Sciatic nerve (tissue), 2 donors: ENCODE measurements around the gene NEDD9. TPM values are rescaled to one million over a fixed set of nuclear protein-coding genes. Genes with fewer than 3 reads are reported as not detected.

Source experiments
- ATAC-seq: fragments of 200-7000 bp; cut with Tn5 transposase; one replicate; pipeline ENCODE4 v1.9.1; 2020; ENCODE audit warnings: mild to moderate bottlenecking, moderate library complexity
- DNase-seq: peaks from one replicate; pipeline ENCODE4 v3.0.0-alpha.2; 2020; ENCODE audit warnings: low spot score
- intact Hi-C: fragments of 100-400 bp; cut with DNase I; formaldehyde crosslinking; loops from one replicate; pipeline ENCODE4 v1.14.2; 2022
- total RNA-seq: library from RNA; stranded (reverse); fragmentation: NEBNext Ultra II Directional; extraction: Animal tissue kit (Norgen Biotek cat#: 25700); gene quantifications from one replicate; pipeline ENCODE4 v1.2.1, GENCODE V29; 2021
- donor health status: DM: no; HTN: no; CAD: no.
- donor health status: DM: no; HTN: no; CAD: no.

Gene NEDD9
- total RNA-seq, 1 donor from 2014 or later: 55.4 TPM

GRCh38 chr6:11241154-11241792 is 8.8 kb upstream of the NEDD9 start:
- ATAC-seq (no peak), DNase-seq (no peak)
- intact Hi-C loops: no loop called here

GRCh38 chr6:11237956-11238355 is 5.5 kb upstream of the NEDD9 start:
- ATAC-seq (no peak), DNase-seq (no peak)
- intact Hi-C loops: no loop called here

GRCh38 chr6:11237428-11237827 is 5.0 kb upstream of the NEDD9 start:
- no peak for ATAC-seq
- intact Hi-C loops: no loop called here
- DNase-seq: no peak

GRCh38 chr6:11236915-11237314 is 4.4 kb upstream of the NEDD9 start:
- no peak for DNase-seq
- intact Hi-C loops: no loop called here
- ATAC-seq: no peak

- no peak for DNase-seq
- no peak for ATAC-seq
- intact Hi-C loops: no loop called here
Measured at GRCh38 chr6:11236076-11236750, 3.7 kb upstream of the NEDD9 start.

- intact Hi-C loops: no loop called here
- no peak for DNase-seq
- no peak for ATAC-seq
Measured at GRCh38 chr6:11235062-11235461, 2.6 kb upstream of the NEDD9 start.

- intact Hi-C loops: no loop called here
- ATAC-seq: no peak
Measured at GRCh38 chr6:11233673-11234573, 1.5 kb upstream of the NEDD9 start.

GRCh38 chr6:11232770-11233626 is 530 bp upstream of the NEDD9 start:
- intact Hi-C loops: no loop called here
- DNase-seq (no peak), ATAC-seq (peak; percentile 11)

More at GRCh38 chr6:11233673-11234573, 1.5 kb upstream of the NEDD9 start:
- no peak for DNase-seq

GRCh38 chr6:11231564-11232192 is 790 bp downstream of the NEDD9 start:
- no peak for DNase-seq
- intact Hi-C loops: no loop called here
- peak; percentile 72 for ATAC-seq

- ATAC-seq (no peak), DNase-seq (no peak)
- intact Hi-C loops: no loop called here
Measured at GRCh38 chr6:11231108-11231463, 1.4 kb downstream of the NEDD9 start.

GRCh38 chr6:11230158-11231107 is 2.0 kb downstream of the NEDD9 start:
- ATAC-seq: no peak
- intact Hi-C loops: no loop called here

GRCh38 chr6:11229655-11230046 is 2.8 kb downstream of the NEDD9 start:
- no peak for DNase-seq
- intact Hi-C loops: no loop called here
- no peak for ATAC-seq

More at GRCh38 chr6:11230158-11231107, 2.0 kb downstream of the NEDD9 start:
- DNase-seq: no peak

GRCh38 chr6:11228935-11229654 is 3.4 kb downstream of the NEDD9 start:
- intact Hi-C loops: no loop called here
- ATAC-seq (no peak), DNase-seq (no peak)

GRCh38 chr6:11227698-11228097 is 4.8 kb downstream of the NEDD9 start:
- intact Hi-C loops: no loop called here
- ATAC-seq: no peak
- DNase-seq: no peak

GRCh38 chr6:11226005-11226404 is 6.5 kb downstream of the NEDD9 start:
- ATAC-seq (no peak), DNase-seq (no peak)
- intact Hi-C loops: no loop called here

- DNase-seq: no peak
- intact Hi-C loops: no loop called here
- no peak for ATAC-seq
Measured at GRCh38 chr6:11224966-11225463, 7.5 kb downstream of the NEDD9 start.
